ENCODE results near the gene IQSEC2. TPM values are rescaled to one million over a fixed set of nuclear protein-coding genes. Genes with fewer than 3 reads are reported as not detected.
A peak's percentile ranks its signal among the peaks of the same experiment; 100 is the strongest.

Gene IQSEC2
- total and polyA plus RNA-seq, 2 donors = 2.3 to 10.2 TPM

DNA sequence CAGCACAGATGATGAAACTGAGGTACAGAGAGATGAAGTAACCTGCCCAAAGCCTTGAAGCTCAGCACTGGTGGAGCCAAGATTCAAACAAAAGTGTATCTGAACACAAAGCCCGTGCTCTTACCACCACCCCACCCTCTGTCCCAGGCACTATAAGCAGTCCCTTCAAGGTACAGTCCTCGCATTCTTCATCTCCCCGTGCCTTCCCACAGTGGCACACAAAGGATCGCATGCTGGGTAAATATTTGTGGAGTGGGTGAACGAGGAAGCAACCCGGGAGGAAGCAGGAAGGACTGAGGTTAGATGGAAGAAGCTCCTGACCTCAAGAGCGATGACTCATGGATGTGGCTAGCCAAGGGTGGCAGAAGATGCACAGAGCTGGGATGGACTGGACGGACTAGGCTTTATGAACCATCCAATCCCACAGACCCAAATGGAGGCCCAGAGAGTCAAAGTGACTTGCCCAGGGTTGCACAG is 18.4 kb downstream of the IQSEC2 start:
- peaks cover 0 to 29% of the 10 kb centered on the region in 2 donors for H3K27me3 ChIP-seq (ENCODE audit: control insufficient read depth in 2 of 2, insufficient read depth in 1 of 2, low read length in 1 of 2)
- no peak for DNase-seq (ENCODE audit: low read depth in 6 of 9, low spot score in 9 of 9)
- H3K4me3 ChIP-seq (ENCODE audit: low read length in 2 of 2) = no peak overlapping the region
- WGBS = 25% methylated on average over 8 of the region's 8 CpGs
- H3K4me1 ChIP-seq (ENCODE audit: control insufficient read depth in 2 of 2, insufficient read depth in 2 of 2, low read length in 2 of 2) = no peaks in the 10 kb centered on the region
- H3K9me3 ChIP-seq (ENCODE audit: control insufficient read depth in 2 of 2, insufficient read depth in 1 of 2, low read length in 1 of 2) = no peaks in the 10 kb centered on the region
- no peaks in the 10 kb centered on the region for H3K36me3 ChIP-seq (ENCODE audit: control insufficient read depth in 2 of 2, insufficient read depth in 2 of 2, low read length in 1 of 2)
- H3K27ac ChIP-seq (ENCODE audit: low read depth in 1 of 2, low read length in 1 of 2) = no peak overlapping the region

DNA sequence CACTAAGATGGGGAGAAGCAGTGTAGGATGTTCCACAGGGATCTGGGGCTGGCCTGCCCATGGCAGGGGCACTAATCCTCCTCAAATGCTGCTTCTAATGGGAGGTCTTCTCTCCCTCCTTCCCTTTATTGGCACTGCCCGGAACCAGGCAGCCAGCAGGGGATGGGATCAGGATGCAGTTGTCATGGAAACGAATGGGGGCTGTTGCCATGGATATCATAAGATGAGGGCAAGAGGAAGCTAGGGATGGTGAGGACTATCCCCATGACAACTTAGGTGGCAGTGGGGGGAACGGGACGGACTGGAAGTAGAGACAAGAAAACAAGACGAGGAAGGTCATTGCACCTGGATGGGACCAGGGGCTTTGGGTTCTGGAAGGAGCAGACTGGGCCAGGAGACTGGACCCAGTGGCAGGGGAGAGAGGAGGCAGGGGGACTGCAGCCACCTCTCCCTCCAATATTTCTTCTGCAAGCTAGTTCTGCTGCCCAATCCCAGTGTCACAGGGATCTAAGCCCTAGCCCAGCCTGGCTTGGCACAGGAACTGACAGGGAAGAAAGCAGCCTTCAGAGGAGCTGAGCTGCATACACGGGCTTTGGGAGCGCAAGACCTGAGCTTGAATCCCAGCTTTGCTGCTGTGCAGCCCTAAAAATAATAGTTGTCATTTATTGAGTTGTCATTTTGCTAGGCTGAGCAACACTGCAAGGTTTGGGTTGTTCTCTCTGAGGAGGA is 19.0 kb downstream of the IQSEC2 start:
- 91% methylated on average over 7 of the region's 7 CpGs for WGBS
- no peak for DNase-seq (ENCODE audit: low read depth in 6 of 9, low spot score in 9 of 9)
- no peak overlapping the region for H3K4me3 ChIP-seq (ENCODE audit: low read length in 2 of 2)
- H3K4me1 ChIP-seq (ENCODE audit: control insufficient read depth in 2 of 2, insufficient read depth in 2 of 2, low read length in 2 of 2) = no peaks in the 10 kb centered on the region
- H3K36me3 ChIP-seq (ENCODE audit: control insufficient read depth in 2 of 2, insufficient read depth in 2 of 2, low read length in 1 of 2) = no peaks in the 10 kb centered on the region
- H3K27ac ChIP-seq (ENCODE audit: low read depth in 1 of 2, low read length in 1 of 2) = no peak overlapping the region
- H3K27me3 ChIP-seq (ENCODE audit: control insufficient read depth in 2 of 2, insufficient read depth in 1 of 2, low read length in 1 of 2) = peaks cover 0 to 28% of the 10 kb centered on the region in 2 donors
- H3K9me3 ChIP-seq (ENCODE audit: control insufficient read depth in 2 of 2, insufficient read depth in 1 of 2, low read length in 1 of 2) = no peaks in the 10 kb centered on the region

DNA sequence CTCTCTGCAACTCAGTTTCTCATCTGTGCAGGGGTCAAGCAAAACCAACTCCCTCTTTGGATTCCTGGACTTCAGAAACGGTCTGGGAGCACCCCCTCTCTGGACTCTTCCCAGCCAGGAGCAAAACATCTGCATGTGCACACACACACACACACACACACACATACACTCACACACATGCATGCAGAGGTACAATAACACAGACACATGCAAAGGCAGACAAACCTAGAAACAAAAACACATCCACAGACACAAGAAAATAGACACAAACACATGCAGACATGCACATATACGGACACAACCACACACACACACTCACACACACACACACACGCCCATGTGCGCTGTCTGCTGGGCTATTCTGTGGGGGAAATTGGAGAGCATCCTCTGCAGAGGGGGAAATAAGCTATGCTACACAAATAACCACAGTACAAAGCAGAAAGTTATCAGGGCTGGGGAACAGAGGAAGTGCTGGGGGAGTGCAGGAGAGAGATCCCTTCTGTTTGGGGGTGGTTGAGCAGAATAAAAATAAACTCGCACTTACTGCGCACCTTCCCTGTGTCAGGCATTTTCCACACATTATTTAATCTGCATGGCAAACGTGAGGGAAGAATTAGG is 19.9 kb downstream of the IQSEC2 start:
- 15% methylated on average over 7 of the region's 7 CpGs for WGBS
- H3K9me3 ChIP-seq (ENCODE audit: control insufficient read depth in 2 of 2, insufficient read depth in 1 of 2, low read length in 1 of 2) = no peaks in the 10 kb centered on the region

DNA sequence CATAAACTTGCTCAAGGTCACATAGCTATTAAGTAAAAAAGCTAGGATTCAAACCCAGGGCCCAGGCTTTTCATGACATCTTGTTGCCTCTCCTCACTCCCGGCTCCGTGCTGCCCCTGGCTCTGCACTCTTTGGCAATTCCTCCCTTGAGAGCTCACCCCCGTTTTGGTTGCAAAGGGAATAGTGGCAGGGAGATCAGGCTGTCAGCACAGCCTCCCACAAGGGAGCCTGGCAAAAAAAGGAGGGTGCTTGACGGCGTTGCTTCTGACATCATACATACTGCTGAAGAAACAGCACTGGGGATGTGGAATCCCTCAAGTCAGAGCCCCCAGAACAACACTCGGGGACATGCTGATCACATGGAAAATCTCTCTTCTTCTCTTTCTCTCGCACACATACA is 20.5 kb downstream of the IQSEC2 start:
- Histone ChIP-seq H3K27me3 (ENCODE audit: control insufficient read depth in 2 of 2, insufficient read depth in 1 of 2, low read length in 1 of 2) (peaks cover 0 to 35% of the 10 kb centered on the region in 2 donors), H3K36me3 (ENCODE audit: control insufficient read depth in 2 of 2, insufficient read depth in 2 of 2, low read length in 1 of 2) (no peaks in the 10 kb centered on the region)

More for the DNA sequence above, 19.9 kb downstream of the IQSEC2 start:
- peak in 2 of 9 donors; percentile 1 to 23 for DNase-seq (ENCODE audit: low read depth in 6 of 9, low spot score in 9 of 9)
- H3K4me3 ChIP-seq (ENCODE audit: low read length in 2 of 2) = no peak overlapping the region
- no peaks in the 10 kb centered on the region for H3K4me1 ChIP-seq (ENCODE audit: control insufficient read depth in 2 of 2, insufficient read depth in 2 of 2, low read length in 2 of 2)
- H3K36me3 ChIP-seq (ENCODE audit: control insufficient read depth in 2 of 2, insufficient read depth in 2 of 2, low read length in 1 of 2) = no peaks in the 10 kb centered on the region
- H3K27ac ChIP-seq (ENCODE audit: low read depth in 1 of 2, low read length in 1 of 2) = no peak overlapping the region
- H3K27me3 ChIP-seq (ENCODE audit: control insufficient read depth in 2 of 2, insufficient read depth in 1 of 2, low read length in 1 of 2) = peaks cover 0 to 35% of the 10 kb centered on the region in 2 donors

DNA sequence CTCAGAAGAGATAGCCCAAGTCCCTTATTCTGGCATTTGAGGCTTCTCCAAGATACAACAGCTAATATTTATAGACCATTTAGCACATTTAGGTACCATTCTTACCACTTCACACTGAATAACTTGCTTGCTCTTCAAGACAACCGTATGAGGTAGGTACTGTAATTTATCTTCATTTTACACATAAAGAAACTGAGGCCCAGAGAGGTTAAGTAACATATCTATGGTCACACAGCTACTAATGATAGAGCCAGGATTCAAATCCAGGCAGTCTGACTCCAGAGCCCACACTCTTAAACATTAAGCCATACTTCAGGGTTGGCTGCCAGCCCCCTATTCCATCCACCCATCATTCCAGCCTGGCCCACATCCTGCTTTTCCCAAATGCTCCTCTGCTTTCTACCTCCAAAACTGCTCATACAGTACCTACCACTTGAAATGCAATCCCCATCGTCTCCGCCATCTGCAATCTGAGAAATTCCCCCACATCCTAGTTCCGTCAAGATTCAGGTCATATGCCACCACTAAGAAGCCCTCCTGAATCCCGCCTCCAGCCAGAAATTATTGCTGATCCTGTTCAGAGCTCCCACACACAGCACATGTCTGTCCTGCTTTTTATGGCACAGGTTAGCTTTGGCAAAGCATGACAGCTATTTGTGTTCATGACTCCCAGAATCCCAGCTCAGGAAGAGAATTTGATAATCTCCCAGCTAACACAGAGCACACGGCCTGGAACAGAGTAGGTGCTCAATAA is 23.5 kb downstream of the IQSEC2 start:
- Histone ChIP-seq H3K36me3 (ENCODE audit: control insufficient read depth in 2 of 2, insufficient read depth in 2 of 2, low read length in 1 of 2) (no peaks in the 10 kb centered on the region), H3K27ac (ENCODE audit: low read depth in 1 of 2, low read length in 1 of 2) (no peak overlapping the region), H3K27me3 (ENCODE audit: control insufficient read depth in 2 of 2, insufficient read depth in 1 of 2, low read length in 1 of 2) (peaks cover 0 to 26% of the 10 kb centered on the region in 2 donors), H3K9me3 (ENCODE audit: control insufficient read depth in 2 of 2, insufficient read depth in 1 of 2, low read length in 1 of 2) (no peaks in the 10 kb centered on the region), H3K4me1 (ENCODE audit: control insufficient read depth in 2 of 2, insufficient read depth in 2 of 2, low read length in 2 of 2) (no peaks in the 10 kb centered on the region), H3K4me3 (ENCODE audit: low read length in 2 of 2) (no peak overlapping the region)
- DNase-seq (ENCODE audit: low read depth in 6 of 9, low spot score in 9 of 9) = no peak
- WGBS = 98% methylated on average over 6 of the region's 6 CpGs

More for the DNA sequence above, 20.5 kb downstream of the IQSEC2 start:
- WGBS = 92% methylated on average over 7 of the region's 7 CpGs
- Histone ChIP-seq H3K4me3 (ENCODE audit: low read length in 2 of 2) (no peak overlapping the region), H3K9me3 (ENCODE audit: control insufficient read depth in 2 of 2, insufficient read depth in 1 of 2, low read length in 1 of 2) (no peaks in the 10 kb centered on the region), H3K4me1 (ENCODE audit: control insufficient read depth in 2 of 2, insufficient read depth in 2 of 2, low read length in 2 of 2) (no peaks in the 10 kb centered on the region), H3K27ac (ENCODE audit: low read depth in 1 of 2, low read length in 1 of 2) (no peak overlapping the region)
- DNase-seq (ENCODE audit: low read depth in 6 of 9, low spot score in 9 of 9) = no peak

DNA sequence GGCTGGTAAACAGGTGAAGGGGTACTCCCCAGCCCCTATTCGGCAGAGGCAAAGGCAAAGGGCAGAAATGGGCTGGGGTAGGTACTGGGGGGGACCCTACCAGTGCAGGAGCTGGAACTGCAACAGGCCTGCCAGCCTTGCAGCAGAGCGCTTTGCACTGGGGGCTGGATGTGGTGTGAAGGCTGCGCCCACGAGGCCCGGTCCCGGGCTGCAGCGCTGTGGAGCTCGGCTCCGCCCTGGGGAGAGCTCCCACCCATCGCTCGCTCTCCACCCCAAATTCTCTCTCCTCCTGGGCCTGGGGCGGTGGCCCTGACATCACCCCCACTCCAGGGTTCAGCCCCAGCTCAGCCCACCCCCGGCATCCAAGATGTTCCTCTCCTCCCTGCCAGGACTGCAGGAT is 24.2 kb downstream of the IQSEC2 start:
- 97% methylated on average over 13 of the region's 13 CpGs for WGBS
- H3K9me3 ChIP-seq (ENCODE audit: control insufficient read depth in 2 of 2, insufficient read depth in 1 of 2, low read length in 1 of 2) = no peaks in the 10 kb centered on the region
- H3K4me3 ChIP-seq (ENCODE audit: low read length in 2 of 2) = no peak overlapping the region
- no peak overlapping the region for H3K27ac ChIP-seq (ENCODE audit: low read depth in 1 of 2, low read length in 1 of 2)
- no peak for DNase-seq (ENCODE audit: low read depth in 6 of 9, low spot score in 9 of 9)
- H3K36me3 ChIP-seq (ENCODE audit: control insufficient read depth in 2 of 2, insufficient read depth in 2 of 2, low read length in 1 of 2) = no peaks in the 10 kb centered on the region
- H3K27me3 ChIP-seq (ENCODE audit: control insufficient read depth in 2 of 2, insufficient read depth in 1 of 2, low read length in 1 of 2) = peaks cover 0 to 20% of the 10 kb centered on the region in 2 donors
- no peaks in the 10 kb centered on the region for H3K4me1 ChIP-seq (ENCODE audit: control insufficient read depth in 2 of 2, insufficient read depth in 2 of 2, low read length in 2 of 2)

DNA sequence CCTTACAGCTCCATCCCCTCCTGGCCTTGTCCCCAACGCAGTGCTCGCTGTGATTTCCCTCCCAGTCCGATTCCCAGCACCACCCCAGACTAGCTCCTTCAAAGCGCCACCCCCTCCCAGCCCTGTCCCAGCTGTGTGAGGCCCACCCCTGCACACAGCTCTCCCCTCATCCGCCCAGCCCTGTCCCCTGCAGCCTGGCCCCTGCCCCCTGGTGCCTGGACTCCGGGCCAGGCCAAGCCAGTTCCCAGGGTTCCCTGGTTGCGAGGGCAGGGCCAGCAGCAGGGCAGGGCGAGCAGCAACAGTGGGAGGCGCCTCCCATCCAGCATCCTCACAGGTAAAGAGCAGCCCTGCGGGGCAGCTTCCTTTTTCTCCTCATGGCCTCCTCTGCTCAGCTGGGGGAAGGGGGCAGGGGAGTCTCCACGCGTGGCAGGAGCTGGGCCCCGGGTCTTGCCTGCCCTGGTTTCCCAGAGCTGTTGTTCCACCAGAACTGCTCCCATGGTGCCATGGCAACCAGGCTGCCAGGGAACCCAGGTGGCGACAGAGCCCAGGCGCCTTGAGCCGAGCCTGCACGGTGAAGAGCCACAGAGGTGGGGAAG is 24.8 kb downstream of the IQSEC2 start:
- 88% methylated on average over 17 of the region's 17 CpGs for WGBS
- Histone ChIP-seq H3K9me3 (ENCODE audit: control insufficient read depth in 2 of 2, insufficient read depth in 1 of 2, low read length in 1 of 2) (no peaks in the 10 kb centered on the region), H3K27ac (ENCODE audit: low read depth in 1 of 2, low read length in 1 of 2) (no peak overlapping the region), H3K4me1 (ENCODE audit: control insufficient read depth in 2 of 2, insufficient read depth in 2 of 2, low read length in 2 of 2) (no peaks in the 10 kb centered on the region), H3K36me3 (ENCODE audit: control insufficient read depth in 2 of 2, insufficient read depth in 2 of 2, low read length in 1 of 2) (no peaks in the 10 kb centered on the region), H3K27me3 (ENCODE audit: control insufficient read depth in 2 of 2, insufficient read depth in 1 of 2, low read length in 1 of 2) (peaks cover 0 to 16% of the 10 kb centered on the region in 2 donors), H3K4me3 (ENCODE audit: low read length in 2 of 2) (no peak overlapping the region)
- DNase-seq (ENCODE audit: low read depth in 6 of 9, low spot score in 9 of 9) = no peak

DNA sequence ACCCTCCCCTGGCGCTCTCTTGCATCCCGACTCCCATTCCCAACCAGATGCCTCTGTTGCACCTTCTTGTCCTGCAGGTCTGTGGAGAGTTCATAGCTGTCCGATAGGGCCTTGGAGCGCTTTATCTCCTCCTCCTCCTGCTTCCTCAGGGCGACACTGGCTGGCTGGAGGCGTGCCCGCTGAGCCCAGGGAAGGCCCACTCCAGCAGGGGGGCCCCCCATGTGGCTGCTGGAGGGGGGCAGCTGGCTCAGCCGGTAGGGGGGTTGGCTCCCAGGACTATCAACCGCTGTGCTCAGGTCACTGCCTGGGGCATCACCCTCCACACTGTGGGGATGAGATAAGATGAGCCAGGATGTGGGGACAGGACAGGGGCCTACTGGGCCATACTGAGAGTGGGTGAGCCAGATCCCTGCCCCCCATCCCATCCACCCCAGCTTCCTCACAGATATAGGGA is 25.6 kb downstream of the IQSEC2 start:
- Histone ChIP-seq H3K4me1 (ENCODE audit: control insufficient read depth in 2 of 2, insufficient read depth in 2 of 2, low read length in 2 of 2) (no peaks in the 10 kb centered on the region), H3K36me3 (ENCODE audit: control insufficient read depth in 2 of 2, insufficient read depth in 2 of 2, low read length in 1 of 2) (no peaks in the 10 kb centered on the region), H3K27me3 (ENCODE audit: control insufficient read depth in 2 of 2, insufficient read depth in 1 of 2, low read length in 1 of 2) (peaks cover 0 to 12% of the 10 kb centered on the region in 2 donors), H3K9me3 (ENCODE audit: control insufficient read depth in 2 of 2, insufficient read depth in 1 of 2, low read length in 1 of 2) (no peaks in the 10 kb centered on the region), H3K4me3 (ENCODE audit: low read length in 2 of 2) (no peak overlapping the region), H3K27ac (ENCODE audit: low read depth in 1 of 2, low read length in 1 of 2) (no peak overlapping the region)
- no peak for DNase-seq (ENCODE audit: low read depth in 6 of 9, low spot score in 9 of 9)
- 89% methylated on average over 9 of the region's 9 CpGs for WGBS
